GM18508 (cell line): ENCODE data around the gene PHACTR1.

Experiments used
- ATAC-seq: cut with Tn5 transposase; IDR thresholded peaks from one replicate; pipeline ENCODE4 v1.9.1; 2021; ENCODE audit warnings: moderate number of reproducible peaks; ENCODE audit not compliant: insufficient read depth, unreplicated experiment

The PHACTR1 gene

GRCh38 chr6:13012296-13012695 is 295.7 kb downstream of the PHACTR1 start:
- ATAC-seq, result no peak

GRCh38 chr6:13012977-13013680 is 296.6 kb downstream of the PHACTR1 start:
- ATAC-seq, result no peak

DNA sequence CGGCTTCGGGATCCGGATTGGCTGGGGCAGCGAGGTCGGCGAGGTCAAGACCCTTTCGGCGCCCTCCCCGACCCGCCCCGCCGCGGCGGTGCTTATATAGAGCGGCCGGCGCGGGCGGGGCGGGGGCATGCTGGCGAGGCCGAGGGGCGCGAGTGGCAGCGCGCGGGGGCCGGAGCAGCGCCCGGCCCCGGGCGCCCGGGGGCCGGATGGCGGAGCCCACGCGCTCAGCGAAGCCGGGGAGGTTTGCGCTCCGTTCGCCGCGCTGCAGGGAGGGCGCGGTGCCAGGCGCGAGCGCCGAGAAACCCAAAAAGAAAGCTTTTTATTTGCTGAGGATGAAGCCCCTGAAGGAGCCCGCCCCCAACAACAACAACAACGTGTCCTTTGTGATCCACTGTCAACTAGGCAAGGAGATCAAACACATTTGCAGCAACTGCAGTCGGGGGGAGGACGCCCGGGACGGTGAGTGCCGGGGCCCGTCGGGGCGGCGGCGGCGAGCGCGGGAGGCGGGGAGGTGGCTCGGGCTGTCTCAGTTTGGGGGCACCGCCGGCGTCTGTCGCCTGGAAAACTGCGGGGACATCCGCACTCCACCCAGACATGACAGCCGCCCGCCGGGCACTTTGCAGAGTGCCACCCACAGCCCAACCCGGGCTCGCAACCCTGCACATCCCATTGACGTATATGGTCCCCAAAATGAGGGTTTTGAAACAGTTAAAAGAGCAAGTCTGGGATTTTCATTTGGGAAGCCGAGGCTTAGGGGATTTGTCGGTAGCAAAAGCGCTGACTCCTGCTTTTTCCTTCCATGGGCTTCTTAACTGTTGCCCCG is 297.3 kb downstream of the PHACTR1 start:
- ATAC-seq, result no peak

DNA sequence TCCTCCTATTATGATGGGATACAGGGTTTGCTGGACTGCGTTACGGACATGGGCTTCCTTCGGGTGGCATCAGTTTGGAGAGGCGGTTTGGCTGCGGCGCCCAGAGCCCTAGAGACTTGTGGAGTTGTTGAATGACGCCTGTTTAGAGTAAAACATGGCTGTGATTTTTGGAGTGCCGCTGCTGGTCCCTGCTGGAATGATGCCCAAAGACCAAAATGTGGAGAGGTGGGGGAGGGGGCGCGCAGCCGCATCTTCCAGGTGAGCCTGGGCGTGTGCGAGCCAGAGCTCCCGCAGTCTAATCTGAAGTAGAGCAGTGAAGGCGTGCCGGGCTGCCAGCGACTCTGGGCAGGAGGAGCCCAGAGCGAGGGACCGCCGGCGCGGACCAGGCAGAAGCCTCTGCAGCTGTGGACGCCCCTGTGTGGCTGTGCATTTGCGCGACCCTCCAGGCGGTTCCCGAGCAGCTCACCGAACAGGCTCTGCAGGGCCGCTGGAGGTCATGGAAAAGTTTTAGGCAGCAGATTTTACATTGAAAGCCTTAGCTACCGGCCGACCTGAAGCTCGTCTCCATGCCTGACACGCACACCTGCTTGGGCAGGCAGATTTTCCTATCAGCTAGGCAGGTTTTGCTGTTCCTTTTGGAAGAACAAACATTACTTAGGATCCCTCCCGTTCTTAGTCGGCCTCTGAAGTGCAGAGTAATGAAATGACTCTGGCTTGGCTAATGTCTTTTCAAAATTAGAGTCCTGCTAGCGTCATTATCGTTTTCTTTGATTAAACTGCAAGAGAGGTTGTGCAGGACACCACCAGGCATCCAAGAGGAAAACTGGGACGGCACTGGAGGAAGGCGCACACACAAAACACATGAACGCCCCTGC is 298.2 kb downstream of the PHACTR1 start:
- ATAC-seq, result no peak

DNA sequence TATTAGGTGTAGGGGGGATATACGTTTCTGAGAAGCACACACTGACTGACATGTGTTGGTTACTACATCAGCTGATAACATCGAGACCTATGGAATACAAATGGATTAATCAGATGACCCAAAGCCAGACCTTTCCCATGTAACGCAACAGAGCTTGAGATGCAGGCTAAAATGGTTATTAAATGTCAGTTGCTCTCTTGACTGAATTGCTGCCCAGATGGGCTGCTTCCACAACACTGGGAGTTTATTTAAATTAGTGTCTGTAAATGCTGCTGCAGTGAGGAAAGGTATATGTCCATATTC is 298.8 kb downstream of the PHACTR1 start:
- ATAC-seq, result no peak

- no peak for ATAC-seq
Observed at GRCh38 chr6:13024616-13025015, 308.0 kb downstream of the PHACTR1 start.

GRCh38 chr6:13025893-13026499 is 309.4 kb downstream of the PHACTR1 start:
- no peak for ATAC-seq

- ATAC-seq, result no peak
Observed at GRCh38 chr6:13026557-13026956, 310.0 kb downstream of the PHACTR1 start.

GRCh38 chr6:13027207-13027606 is 310.6 kb downstream of the PHACTR1 start:
- ATAC-seq, result no peak

DNA sequence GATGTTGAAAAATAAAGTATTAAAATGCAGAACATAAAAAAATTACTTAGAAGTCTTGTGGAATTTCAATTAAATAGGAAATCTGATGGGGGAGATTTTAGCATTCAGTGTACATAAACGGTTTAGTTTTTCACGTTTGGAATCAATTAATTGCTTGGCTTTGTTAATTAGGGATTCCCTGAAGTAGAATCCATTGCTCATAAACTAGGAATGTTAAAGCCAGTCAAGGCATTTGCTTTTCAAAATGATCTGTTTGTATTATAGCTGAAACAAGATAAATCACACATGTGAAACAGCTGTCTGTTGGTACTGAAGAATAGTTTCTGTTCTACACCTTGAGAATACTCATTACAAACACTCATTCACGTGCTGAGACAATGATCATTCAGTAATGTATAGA is 313.8 kb downstream of the PHACTR1 start:
- no peak for ATAC-seq

- no peak for ATAC-seq
Observed at GRCh38 chr6:13032566-13032965, 316.0 kb downstream of the PHACTR1 start.

DNA sequence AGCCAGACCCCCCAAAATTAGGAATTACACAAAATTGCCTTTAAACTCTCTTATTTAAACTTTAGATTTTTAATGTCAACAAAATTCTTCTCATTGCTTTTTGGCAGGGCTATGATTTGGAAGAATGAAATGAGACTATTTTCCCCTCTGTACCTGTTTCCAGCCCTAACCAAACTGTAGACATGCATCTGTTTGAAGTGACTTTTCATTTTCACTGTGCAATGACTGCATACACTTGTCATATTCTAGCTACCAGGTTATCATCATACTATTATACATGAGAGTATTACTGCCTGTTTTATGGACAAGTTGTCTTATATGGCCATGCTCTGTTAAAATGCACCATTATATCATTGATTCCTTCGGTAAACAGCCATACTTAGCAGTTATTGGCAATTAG is 316.6 kb downstream of the PHACTR1 start:
- ATAC-seq, result no peak

- ATAC-seq, result no peak
Observed at GRCh38 chr6:13034316-13034715, 317.7 kb downstream of the PHACTR1 start.

- ATAC-seq, result no peak
Observed at GRCh38 chr6:13035606-13036005, 319.0 kb downstream of the PHACTR1 start.

GRCh38 chr6:13038315-13038714 is 321.7 kb downstream of the PHACTR1 start:
- no peak for ATAC-seq

DNA sequence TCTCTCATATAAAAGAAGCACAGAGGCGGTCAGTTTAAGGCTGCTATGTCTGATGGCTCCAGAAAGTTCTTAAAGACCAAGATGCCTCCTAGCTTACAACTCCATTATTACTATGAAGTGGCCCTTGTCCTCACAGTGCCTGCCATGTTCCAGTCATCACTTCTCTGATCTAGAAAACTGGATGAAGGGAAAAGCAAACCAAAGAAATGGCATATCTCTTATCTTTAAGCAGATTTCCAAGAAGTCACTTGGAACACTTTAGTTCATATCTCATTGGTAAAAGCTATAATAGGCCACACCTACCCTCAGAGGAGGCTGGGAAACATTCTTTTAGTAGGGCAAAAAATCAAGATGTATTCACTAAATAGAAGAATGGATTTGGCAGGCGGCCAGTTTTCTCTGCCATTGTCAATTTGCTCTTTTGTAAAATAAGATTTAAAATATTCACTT is 322.2 kb downstream of the PHACTR1 start:
- no peak for ATAC-seq

DNA sequence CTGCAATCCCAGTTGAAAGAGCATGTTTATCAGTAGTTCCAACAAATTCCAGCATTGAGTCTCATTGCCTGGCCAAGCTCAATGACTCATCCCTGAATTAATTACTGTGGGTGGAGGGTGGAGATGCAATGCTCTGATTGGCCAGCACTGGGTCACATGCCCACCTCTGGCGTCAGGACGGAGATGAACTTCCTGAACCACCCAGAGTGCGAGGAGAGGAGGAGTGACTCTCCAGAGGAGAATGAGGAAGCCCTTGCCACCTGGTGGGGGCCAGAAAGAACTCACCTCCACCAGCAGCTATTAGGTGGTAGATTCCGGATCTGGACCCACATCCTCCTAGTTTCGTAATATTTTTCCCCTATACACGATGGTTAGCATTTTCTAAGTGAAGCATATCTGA is 327.8 kb downstream of the PHACTR1 start:
- ATAC-seq, result no peak

- no peak for ATAC-seq
Observed at GRCh38 chr6:13044896-13045295, 328.3 kb downstream of the PHACTR1 start.

DNA sequence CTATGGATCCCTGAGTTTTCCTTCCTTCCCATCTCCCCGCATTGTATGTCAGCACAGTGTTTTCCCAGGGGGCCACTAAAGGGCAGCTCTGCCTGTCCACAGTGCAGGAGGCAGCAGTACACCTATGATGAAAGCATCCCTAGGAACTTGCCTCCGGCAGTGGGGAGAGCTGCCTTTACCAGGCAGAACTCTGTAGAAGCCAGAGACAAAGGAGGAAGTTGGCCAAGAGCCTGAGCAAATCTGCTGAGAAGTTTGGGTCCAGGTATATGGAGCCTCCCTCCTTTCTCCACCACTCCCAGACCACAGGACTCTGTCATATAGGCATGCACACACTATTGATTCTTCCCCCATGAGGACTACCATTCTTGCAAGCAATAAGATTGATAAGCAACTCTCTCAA is 329.1 kb downstream of the PHACTR1 start:
- no peak for ATAC-seq

GRCh38 chr6:13046084-13046483 is 329.5 kb downstream of the PHACTR1 start:
- ATAC-seq, result no peak

DNA sequence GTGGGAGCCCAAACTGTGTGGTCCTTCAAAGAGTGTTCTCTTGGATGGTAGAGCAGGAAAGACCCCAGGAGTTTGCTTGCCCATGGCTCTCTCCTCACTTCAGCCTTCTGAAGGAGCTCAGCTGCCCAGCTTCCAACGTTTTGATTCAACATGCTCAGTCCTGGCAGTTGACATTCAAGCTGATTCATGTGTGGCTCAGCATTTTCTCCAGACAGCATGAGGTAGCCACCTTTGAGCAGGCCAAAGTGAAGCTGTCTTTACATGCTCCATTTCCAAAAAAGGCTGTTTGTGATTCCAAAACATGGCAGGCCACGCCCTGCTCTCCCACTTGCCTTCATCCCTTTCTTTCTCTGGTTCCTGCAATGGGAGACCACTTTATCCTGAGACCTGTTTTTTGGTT is 331.5 kb downstream of the PHACTR1 start:
- no peak for ATAC-seq
